ENCODE measurements around the gene MAB21L3. TPM values are rescaled to one million over a fixed set of nuclear protein-coding genes. Genes with fewer than 3 reads are reported as not detected.

MAB21L3 gene
- total RNA-seq, 1 donor from 2014 or later: 1.2 TPM

GRCh38 chr1:116172666-116173065, 61.5 kb downstream of the MAB21L3 start:
- Histone ChIP-seq H3K4me1 (peaks cover 10% of the 10 kb centered on the region), H3K27ac (no peak overlapping the region), H3K36me3 (no peaks in the 10 kb centered on the region), H3K9me3 (no peaks in the 10 kb centered on the region), H3K4me3 (no peak overlapping the region), H3K27me3 (ENCODE audit: low read depth) (no peaks in the 10 kb centered on the region)
- intact Hi-C loops (cut with DNase I): no loop called here
- DNase-seq (no peak), ATAC-seq (no peak)
- no peak for TF ChIP-seq CTCF (IDR thresholded peaks at IDR 0.05)

- DNase-seq: no peak
- no peak overlapping the region for H3K4me3 ChIP-seq
- no peaks in the 10 kb centered on the region for H3K4me1 ChIP-seq
- no peak for ATAC-seq
- H3K27me3 ChIP-seq (ENCODE audit: low read depth): no peaks in the 10 kb centered on the region
- H3K9me3 ChIP-seq: no peaks in the 10 kb centered on the region
- no peaks in the 10 kb centered on the region for H3K36me3 ChIP-seq
- no peak overlapping the region for H3K27ac ChIP-seq
- intact Hi-C loops (cut with DNase I): no loop called here
- TF ChIP-seq CTCF (IDR thresholded peaks at IDR 0.05): no peak
These were observed 64.4 kb downstream of the MAB21L3 start for GRCh38 chr1:116175611-116176010.

GRCh38 chr1:116176306-116176789, 65.1 kb downstream of the MAB21L3 start:
- Histone ChIP-seq H3K4me1 (no peaks in the 10 kb centered on the region), H3K27ac (no peak overlapping the region), H3K9me3 (no peaks in the 10 kb centered on the region), H3K27me3 (ENCODE audit: low read depth) (no peaks in the 10 kb centered on the region), H3K4me3 (no peak overlapping the region), H3K36me3 (no peaks in the 10 kb centered on the region)
- no peak for ATAC-seq
- intact Hi-C loops (cut with DNase I): no loop called here
- TF ChIP-seq CTCF (IDR thresholded peaks at IDR 0.05): no peak
- DNase-seq: no peak

- ATAC-seq (no peak), DNase-seq (no peak)
- no peak for TF ChIP-seq CTCF (IDR thresholded peaks at IDR 0.05)
- H3K9me3 ChIP-seq: no peaks in the 10 kb centered on the region
- no peak overlapping the region for H3K4me3 ChIP-seq
- no peaks in the 10 kb centered on the region for H3K27me3 ChIP-seq (ENCODE audit: low read depth)
- H3K4me1 ChIP-seq: no peaks in the 10 kb centered on the region
- no peaks in the 10 kb centered on the region for H3K36me3 ChIP-seq
- intact Hi-C loops (cut with DNase I): no loop called here
- no peak overlapping the region for H3K27ac ChIP-seq
These were observed 66.7 kb downstream of the MAB21L3 start for GRCh38 chr1:116177861-116178260.

GRCh38 chr1:116178837-116179236, 67.6 kb downstream of the MAB21L3 start:
- no peak overlapping the region for H3K27ac ChIP-seq
- H3K9me3 ChIP-seq: no peaks in the 10 kb centered on the region
- no peak overlapping the region for H3K4me3 ChIP-seq
- ATAC-seq: peak in 1 of 2 donors; percentile 23
- DNase-seq: no peak
- no peaks in the 10 kb centered on the region for H3K27me3 ChIP-seq (ENCODE audit: low read depth)
- H3K4me1 ChIP-seq: no peaks in the 10 kb centered on the region
- no peaks in the 10 kb centered on the region for H3K36me3 ChIP-seq
- intact Hi-C loops (cut with DNase I): no loop called here
- no peak for TF ChIP-seq CTCF (IDR thresholded peaks at IDR 0.05)

GRCh38 chr1:116179419-116179818, 68.2 kb downstream of the MAB21L3 start:
- TF ChIP-seq CTCF (IDR thresholded peaks at IDR 0.05): no peak

More at GRCh38 chr1:116179419-116179818, 68.2 kb downstream of the MAB21L3 start:
- no peak overlapping the region for H3K27ac ChIP-seq
- DNase-seq: no peak
- intact Hi-C loops (cut with DNase I): no loop called here
- H3K27me3 ChIP-seq (ENCODE audit: low read depth): no peaks in the 10 kb centered on the region
- no peaks in the 10 kb centered on the region for H3K4me1 ChIP-seq
- no peaks in the 10 kb centered on the region for H3K9me3 ChIP-seq
- H3K36me3 ChIP-seq: no peaks in the 10 kb centered on the region
- no peak for ATAC-seq
- H3K4me3 ChIP-seq: no peak overlapping the region

All from lower lobe of right lung (tissue), 2 donors.